Activated naive CD4-positive, alpha-beta T cell treated with anti-CD3 and anti-CD28 coated beads, Interleukin-2, amount 50 U/mL, for 72 hours (primary cell): ENCODE data around the gene CASS4. TPM values are rescaled to one million over a fixed set of nuclear protein-coding genes. Genes with fewer than 3 reads are reported as not detected.
"Not testable (repeated sequence)": the region's sequence is repeated elsewhere in the genome, so short reads cannot be mapped to it uniquely, and the experiment has no call there.

Experiments used
- ATAC-seq, 2 donors: fragments of 150-1000 bp; cut with Tn5 transposase; 2 replicates each; pipeline ENCODE4 v1.10.0; 2021; ENCODE audit warnings: mild to moderate bottlenecking in 2 of 2, moderate library complexity in 2 of 2
- DNase-seq, 2 donors: peaks; one replicate each; pipeline ENCODE4 v3.0.0; 2021 to 2022; ENCODE audit warnings: low spot score in 2 of 2
- H3K27ac Mint-ChIP-seq, 2 donors: one replicate each; pipeline ENCODE4 v1.8.0; 2022; ENCODE audit warnings: mild to moderate bottlenecking in 2 of 2, mixed read lengths in 2 of 2
- H3K36me3 Mint-ChIP-seq, 2 donors: one replicate each; pipeline ENCODE4 v1.8.0; 2022; ENCODE audit warnings: mixed read lengths in 2 of 2
- H3K9me3 Mint-ChIP-seq, 2 donors: one replicate each; pipeline ENCODE4 v1.8.0; 2022; ENCODE audit warnings: mixed read lengths in 2 of 2
- total RNA-seq, 2 donors: library from RNA; stranded (reverse); gene quantifications; one replicate each; pipeline ENCODE4 v1.2.3, GENCODE V29; 2022

CASS4 gene
- total RNA-seq, 2 donors from 2014 or later: 5.1 to 6.5 TPM

DNA sequence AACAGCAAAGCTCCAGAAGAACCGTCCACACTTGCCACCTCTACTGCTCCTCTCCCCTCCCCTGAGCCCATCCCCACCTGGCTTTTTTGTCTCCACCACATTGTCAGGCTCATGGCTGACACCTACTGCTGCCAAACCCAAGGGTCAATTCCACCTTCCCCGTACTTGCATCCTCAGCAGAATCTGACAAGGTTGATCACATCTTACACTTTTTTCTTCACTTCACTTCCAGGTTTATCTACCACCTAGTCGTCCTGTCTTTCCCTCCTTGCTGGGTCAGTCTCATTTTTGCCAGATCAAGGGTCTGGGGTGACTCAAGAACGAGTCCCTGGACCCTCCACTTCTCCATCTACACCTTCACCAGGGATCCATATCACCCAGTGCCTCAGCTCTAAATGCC, 23.2 kb upstream of the CASS4 start:
- ATAC-seq (no peak), DNase-seq (no peak)
- H3K9me3 Mint-ChIP-seq: no peaks in the 10 kb centered on the region
- peak overlapping the region; percentile 5 to 30 for H3K27ac Mint-ChIP-seq
- H3K36me3 Mint-ChIP-seq: peaks cover 22 to 34% of the 10 kb centered on the region in 2 donors

DNA sequence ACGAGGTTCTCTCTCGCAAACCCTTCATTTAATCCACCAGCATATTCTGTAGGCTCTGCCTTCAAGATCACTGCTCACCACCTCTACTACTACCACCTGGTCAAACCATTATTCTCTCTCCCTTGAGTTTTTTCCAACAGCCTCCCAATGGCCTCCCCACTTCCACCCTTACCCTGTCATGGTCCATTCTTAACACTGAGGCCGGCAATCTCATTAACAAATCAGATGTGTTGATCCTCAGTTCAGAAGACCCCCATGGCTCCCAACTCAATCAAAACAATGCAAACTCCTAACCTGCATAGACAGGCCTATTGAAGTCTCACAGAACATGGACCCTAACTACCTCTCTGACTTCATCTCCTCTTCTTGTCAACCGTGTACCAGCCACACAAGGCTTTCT, 22.3 kb upstream of the CASS4 start:
- Mint-ChIP-seq H3K9me3 (no peaks in the 10 kb centered on the region), H3K27ac (peak overlapping the region in 1 of 2 donors; percentile 5), H3K36me3 (peaks cover 18 to 35% of the 10 kb centered on the region in 2 donors)
- ATAC-seq (no peak), DNase-seq (no peak)

- Mint-ChIP-seq H3K36me3 (peaks cover 16 to 37% of the 10 kb centered on the region in 2 donors), H3K27ac (peak overlapping the region in 1 of 2 donors; percentile 32)
- DNase-seq, ATAC-seq, H3K9me3 Mint-ChIP-seq: not testable (repeated sequence)
These were observed 21.7 kb upstream of the CASS4 start for GRCh38 chr20:56390396-56390795.

DNA sequence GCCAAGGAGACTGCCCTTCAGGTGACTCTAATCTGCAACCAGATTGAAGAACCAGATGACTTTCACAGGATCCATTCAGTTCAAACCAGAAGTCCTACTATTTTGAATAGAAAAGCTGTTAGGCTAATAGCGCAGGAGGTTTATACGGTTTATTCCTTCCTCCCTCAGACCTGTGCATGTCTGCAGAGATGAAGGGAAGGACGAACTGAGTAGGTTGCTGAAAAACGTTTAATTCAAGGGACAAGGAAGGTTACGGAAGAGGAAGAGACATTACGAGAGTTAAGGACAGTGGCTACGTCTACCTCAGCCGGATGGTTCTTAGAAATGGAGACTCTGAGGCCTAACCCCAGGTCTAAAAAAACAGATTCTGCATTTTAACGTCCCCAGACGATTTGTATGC, 21.0 kb upstream of the CASS4 start:
- no peaks in the 10 kb centered on the region for H3K9me3 Mint-ChIP-seq
- peaks cover 17 to 36% of the 10 kb centered on the region in 2 donors for H3K36me3 Mint-ChIP-seq

GRCh38 chr20:56391596-56392131, 20.4 kb upstream of the CASS4 start:
- peaks cover 13 to 31% of the 10 kb centered on the region in 2 donors for H3K36me3 Mint-ChIP-seq
- peak; percentile 53 to 54 for ATAC-seq
- H3K27ac Mint-ChIP-seq: no peak overlapping the region
- H3K9me3 Mint-ChIP-seq: no peaks in the 10 kb centered on the region
- no peak for DNase-seq

More for the DNA sequence above, 21.0 kb upstream of the CASS4 start:
- ATAC-seq (no peak), DNase-seq (no peak)
- H3K27ac Mint-ChIP-seq: no peak overlapping the region

DNA sequence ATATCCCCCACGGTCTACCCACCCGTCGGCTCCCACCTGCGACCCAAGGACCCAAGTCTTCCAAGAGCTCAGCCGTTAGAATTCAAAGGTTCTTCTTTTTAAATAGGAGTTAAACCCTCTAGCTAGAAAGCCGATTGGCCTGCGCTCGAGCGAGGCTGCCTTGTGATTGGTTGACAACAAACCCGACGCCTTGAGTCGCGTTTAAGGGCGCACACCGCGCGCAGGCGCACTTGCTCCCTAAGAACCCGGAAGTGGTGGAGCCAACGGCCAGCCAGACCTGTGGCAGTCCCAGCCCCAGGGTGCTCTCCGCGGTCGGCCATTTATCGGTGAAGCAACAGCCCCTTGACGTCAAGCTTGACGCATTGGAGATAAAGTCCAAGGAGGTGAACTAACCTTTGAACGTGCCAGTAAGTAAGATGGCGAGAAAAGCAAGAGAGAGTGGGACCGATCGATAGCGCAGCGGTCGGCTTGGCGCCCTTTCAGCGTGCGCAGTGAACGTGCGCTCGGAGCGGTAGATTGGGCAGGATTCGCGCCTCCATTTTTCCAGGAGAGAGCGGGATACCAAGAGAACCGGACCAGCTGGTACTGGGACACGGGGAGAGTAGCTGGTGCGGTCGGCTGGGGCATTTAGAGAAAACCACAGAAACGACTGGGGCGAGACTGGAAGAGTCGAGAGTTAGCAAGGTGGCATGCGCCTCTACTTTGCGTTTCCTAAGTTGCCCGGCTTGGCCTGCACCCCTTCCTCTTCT, 19.8 kb upstream of the CASS4 start, which contains the start of the genes AURKA and CSTF1:
TSS of gene AURKA (minus strand) at position 84 of the 749 bp plus-strand sequence. CDS start 4,018 bp downstream, outside the sequence.
TSS of gene CSTF1 (plus strand) at position 514 of the 749 bp plus-strand sequence. CDS start 2,908 bp downstream, outside the sequence.
- Mint-ChIP-seq H3K27ac (no peak within 1 kb of the TSS), H3K36me3 (peaks cover 16 to 36% of the 10 kb centered on the region in 2 donors), H3K9me3 (no peaks in the 10 kb centered on the region)
- ATAC-seq: peak; percentile 95 to 96
- peak; percentile 98 to 100 for DNase-seq

DNA sequence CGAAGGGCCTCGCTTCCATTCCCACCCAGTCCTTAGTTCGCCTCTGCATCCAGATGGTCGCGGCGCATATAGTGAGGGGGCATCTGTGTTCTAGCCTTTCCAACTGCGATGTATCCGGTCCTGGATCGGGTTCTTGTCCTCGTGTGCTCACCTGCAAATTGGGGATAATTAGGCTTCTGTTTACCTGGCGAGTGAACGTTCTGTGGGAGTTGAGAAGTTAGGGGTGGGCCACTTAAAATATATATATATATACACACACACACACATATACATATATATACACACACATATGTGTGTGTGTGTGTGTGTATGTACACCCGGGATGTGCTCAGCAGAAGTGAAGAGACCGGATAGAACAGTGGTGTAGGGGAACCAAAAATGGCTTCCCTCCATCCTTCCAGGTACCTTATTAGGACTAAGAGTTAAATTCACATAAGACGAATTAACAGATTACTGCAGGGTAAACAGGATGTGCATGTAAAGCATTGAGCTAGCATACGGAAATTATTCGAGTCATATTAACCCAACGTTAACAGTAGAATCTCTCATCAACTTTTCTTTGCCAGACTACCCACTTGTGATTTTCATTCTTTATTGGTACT, 19.1 kb upstream of the CASS4 start:
- H3K27ac Mint-ChIP-seq: no peak overlapping the region
- DNase-seq (no peak), ATAC-seq (no peak)
- H3K9me3 Mint-ChIP-seq: no peaks in the 10 kb centered on the region
- peaks cover 23 to 38% of the 10 kb centered on the region in 2 donors for H3K36me3 Mint-ChIP-seq

DNA sequence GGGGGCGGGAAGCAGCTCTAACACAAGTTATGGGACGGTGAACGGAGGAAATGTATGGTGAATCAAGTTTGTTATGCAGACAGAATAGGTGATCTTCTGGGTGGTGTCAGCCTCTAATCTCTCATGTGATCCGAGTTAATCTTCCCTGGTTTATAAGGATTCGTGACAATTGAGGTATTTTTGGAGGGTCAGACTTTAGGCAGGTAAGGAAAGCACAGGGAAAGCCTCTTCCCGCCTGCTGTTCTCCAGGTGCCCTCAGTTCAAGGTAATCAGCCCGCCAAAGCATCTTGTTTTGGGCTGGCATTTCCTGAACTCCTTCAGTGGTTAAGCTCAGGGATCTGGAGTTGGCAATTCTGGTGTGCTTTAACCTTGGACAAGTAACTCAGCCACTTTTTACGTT, 18.4 kb upstream of the CASS4 start:
- no peak for DNase-seq
- Mint-ChIP-seq H3K9me3 (no peaks in the 10 kb centered on the region), H3K36me3 (peaks cover 24 to 38% of the 10 kb centered on the region in 2 donors), H3K27ac (no peak overlapping the region)
- ATAC-seq: no peak

DNA sequence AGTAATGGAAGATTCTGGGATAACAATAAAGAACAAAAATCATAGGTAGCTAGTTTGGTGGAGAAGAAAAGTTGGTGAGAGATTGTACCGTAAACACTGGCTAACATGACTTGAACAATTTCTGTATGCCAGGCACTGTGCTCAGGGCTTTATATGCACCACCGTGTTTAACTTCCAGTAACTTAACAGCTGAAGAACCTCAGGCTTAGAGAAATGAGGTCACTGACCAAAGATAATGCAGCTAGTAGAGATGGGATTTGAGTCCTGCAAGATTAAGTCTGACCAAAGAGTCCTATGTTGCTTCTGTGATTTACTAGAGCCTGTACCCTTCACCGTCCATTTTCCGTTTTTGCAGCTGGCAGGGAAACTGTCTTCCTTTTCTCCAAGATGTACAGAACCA, 16.9 kb upstream of the CASS4 start:
- Mint-ChIP-seq H3K27ac (peak overlapping the region in 1 of 2 donors; percentile 2), H3K36me3 (peaks cover 27 to 29% of the 10 kb centered on the region in 2 donors), H3K9me3 (no peaks in the 10 kb centered on the region)
- ATAC-seq: no peak
- no peak for DNase-seq

- ATAC-seq (peak; percentile 57 to 66), DNase-seq (peak in 1 of 2 donors; percentile 66)
- no peak overlapping the region for H3K27ac Mint-ChIP-seq
- no peaks in the 10 kb centered on the region for H3K9me3 Mint-ChIP-seq
- H3K36me3 Mint-ChIP-seq: peaks cover 29 to 47% of the 10 kb centered on the region in 2 donors
These were observed 11.9 kb upstream of the CASS4 start for GRCh38 chr20:56400001-56400640.

- no peak overlapping the region for H3K27ac Mint-ChIP-seq
- no peak for ATAC-seq
- peaks cover 21 to 48% of the 10 kb centered on the region in 2 donors for H3K36me3 Mint-ChIP-seq
- DNase-seq: no peak
- H3K9me3 Mint-ChIP-seq: no peaks in the 10 kb centered on the region
These were observed 8.6 kb upstream of the CASS4 start for GRCh38 chr20:56403465-56403864.

GRCh38 chr20:56405356-56405755, 6.7 kb upstream of the CASS4 start:
- not testable (repeated sequence) for DNase-seq, ATAC-seq, H3K9me3 Mint-ChIP-seq
- Mint-ChIP-seq H3K27ac (peak overlapping the region in 1 of 2 donors; percentile 36), H3K36me3 (peaks cover 16 to 42% of the 10 kb centered on the region in 2 donors)

DNA sequence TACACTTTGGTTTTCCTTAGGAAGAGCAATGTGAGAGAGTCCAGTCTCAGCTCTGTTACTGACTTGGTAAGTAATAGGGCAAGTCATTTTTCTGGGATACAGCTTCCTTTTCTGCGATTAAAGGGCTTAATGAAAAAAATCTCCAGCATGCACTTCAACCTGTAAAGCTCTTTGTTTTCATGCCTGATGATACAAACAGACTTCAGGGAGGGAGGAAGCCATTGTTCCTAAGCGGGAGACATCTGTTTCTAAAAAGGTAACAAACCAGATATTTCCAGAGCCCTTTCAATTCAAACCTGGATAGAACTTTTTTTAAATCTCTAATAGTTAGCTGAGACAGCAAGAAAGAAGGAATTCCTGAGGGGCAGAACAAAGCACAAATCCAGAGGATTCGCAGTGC, 5.2 kb upstream of the CASS4 start:
- peaks cover 16 to 49% of the 10 kb centered on the region in 2 donors for H3K36me3 Mint-ChIP-seq
- DNase-seq (no peak), ATAC-seq (no peak)
- peak overlapping the region; percentile 44 to 48 for H3K27ac Mint-ChIP-seq
- peaks cover 0 to 4% of the 10 kb centered on the region in 2 donors for H3K9me3 Mint-ChIP-seq

DNA sequence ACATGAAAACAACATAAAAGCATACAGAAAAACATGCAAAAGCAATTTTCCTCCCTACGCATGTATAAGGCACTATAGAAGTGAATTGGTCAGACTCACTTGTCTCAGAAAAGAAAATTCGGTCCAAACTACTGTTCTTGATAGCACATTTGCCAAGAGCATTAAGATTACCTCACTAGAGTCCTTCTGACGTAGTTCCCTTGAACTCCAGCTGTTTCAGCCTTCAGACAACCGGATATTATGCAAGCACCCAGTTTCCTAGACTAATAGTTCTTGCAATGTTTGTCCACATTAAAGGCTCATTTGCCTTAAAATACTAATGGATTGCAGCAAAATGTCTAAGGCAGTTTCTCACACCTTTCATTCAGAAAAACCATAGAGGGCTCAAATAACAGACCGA, 2.5 kb upstream of the CASS4 start:
- peaks cover 0 to 8% of the 10 kb centered on the region in 2 donors for H3K9me3 Mint-ChIP-seq
- H3K27ac Mint-ChIP-seq: peak overlapping the region in 1 of 2 donors; percentile 78
- DNase-seq: no peak
- H3K36me3 Mint-ChIP-seq: peaks cover 5 to 51% of the 10 kb centered on the region in 2 donors
- no peak for ATAC-seq

DNA sequence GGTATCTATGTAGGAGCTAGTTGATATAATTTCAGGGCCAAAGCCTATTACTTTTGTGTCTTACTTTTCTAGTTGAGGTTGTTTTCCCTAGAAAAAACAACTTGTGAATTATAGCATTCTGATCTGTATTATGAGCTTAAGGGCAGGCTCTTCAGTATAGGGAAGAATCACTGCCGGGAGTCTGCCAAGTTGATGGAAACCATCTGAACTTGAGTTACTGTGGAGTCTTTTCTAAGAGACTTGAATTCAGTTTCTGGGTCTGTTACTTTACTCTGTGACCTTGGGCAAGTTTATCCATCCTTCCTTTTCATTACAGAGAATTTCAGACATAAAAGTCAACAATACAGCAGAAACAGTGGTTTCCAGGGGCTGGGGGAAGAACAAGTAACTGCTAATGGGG, 2.1 kb upstream of the CASS4 start:
- no peak for DNase-seq
- Mint-ChIP-seq H3K27ac (peak overlapping the region in 1 of 2 donors; percentile 78), H3K9me3 (peaks cover 0 to 8% of the 10 kb centered on the region in 2 donors), H3K36me3 (peaks cover 5 to 50% of the 10 kb centered on the region in 2 donors)
- ATAC-seq: no peak

- Mint-ChIP-seq H3K36me3 (peaks cover 5 to 38% of the 10 kb centered on the region in 2 donors), H3K27ac (peak overlapping the region; percentile 81 to 89)
- DNase-seq, ATAC-seq, H3K9me3 Mint-ChIP-seq: not testable (repeated sequence)
These were observed 773 bp upstream of the CASS4 start for GRCh38 chr20:56411287-56411686.

DNA sequence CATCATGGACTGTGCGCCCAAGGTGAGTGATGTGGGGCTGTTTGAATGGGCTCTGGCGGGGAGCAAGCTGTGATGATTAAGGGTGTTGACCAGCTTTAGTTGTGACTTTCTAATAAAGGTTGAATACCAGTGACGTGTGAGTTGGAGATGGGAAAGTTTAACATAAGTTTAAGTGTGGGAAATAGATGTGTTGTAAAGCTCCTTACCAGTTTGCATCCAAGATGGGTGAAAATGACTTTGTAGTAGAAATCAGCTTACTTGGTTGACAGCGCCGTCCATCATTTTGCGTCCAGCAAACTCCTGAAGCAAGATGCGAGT, 372 bp downstream of the CASS4 start:
- H3K27ac Mint-ChIP-seq: peak overlapping the region; percentile 81 to 89
- DNase-seq (peak in 1 of 2 donors; percentile 28), ATAC-seq (no peak)
- peaks cover 0 to 8% of the 10 kb centered on the region in 2 donors for H3K9me3 Mint-ChIP-seq
- H3K36me3 Mint-ChIP-seq: peaks cover 0 to 40% of the 10 kb centered on the region in 2 donors
